H1 (cell line): ENCODE data around the gene SMTN. TPM values are rescaled to one million over a fixed set of nuclear protein-coding genes. Genes with fewer than 3 reads are reported as not detected.

Source experiments
- CTCF ChIA-PET: fragments of 300-600 bp; sonication (Branson Sonifier 250); formaldehyde crosslinking; loops from one replicate; lab custom pipeline; 2021; ENCODE audit not compliant: partially characterized antibody; lab: Charles Lee
- POLR2A ChIA-PET: fragments of 300-600 bp; sonication (Branson Sonifier 250); formaldehyde crosslinking; loops from one replicate; lab custom pipeline; 2021; ENCODE audit warnings: inconsistent platforms; ENCODE audit not compliant: partially characterized antibody; lab: Charles Lee
- DNase-seq, 2 experiments: peaks; one replicate each; pipeline versions ENCODE4 v3.0.0 to v3.0.0-alpha.2; 2010 to 2022; ENCODE audit warnings: low spot score in 2 of 2, low read depth in 1 of 2, mixed read lengths in 1 of 2
- FAIRE-seq: peaks from 2 replicates; lab custom pipeline; 2011; peaks lifted over from hg19 to GRCh38; lab: Jason Lieb, UNC
- H2AFZ ChIP-seq: 2 replicates; pipeline ENCODE4 v1.8.1; 2012; ENCODE audit warnings: low read length, inconsistent platforms
- H2AK5ac ChIP-seq: 2 replicates; pipeline ENCODE4 v1.6.1; 2013; ENCODE audit warnings: low read depth, low read length
- H2BK120ac ChIP-seq: replicated peaks from 2 replicates; pipeline ENCODE3; 2013; ENCODE audit warnings: low read depth, low read length, inconsistent platforms
- H2BK12ac ChIP-seq: 2 replicates; pipeline ENCODE4 v1.6.1; 2013; ENCODE audit warnings: low read depth, low read length
- H2BK15ac ChIP-seq: 2 replicates; pipeline ENCODE4 v1.6.1; 2013; ENCODE audit warnings: low read length
- H2BK20ac ChIP-seq: 2 replicates; pipeline ENCODE4 v1.6.1; 2013; ENCODE audit warnings: low read length
- H2BK5ac ChIP-seq: 2 replicates; pipeline ENCODE4 v1.6.1; 2013; ENCODE audit warnings: low read depth, low read length
- H3K14ac ChIP-seq: 2 replicates; pipeline ENCODE4 v1.6.1; 2013; ENCODE audit warnings: inconsistent platforms; ENCODE audit not compliant: insufficient read length
- H3K18ac ChIP-seq: 2 replicates; pipeline ENCODE4 v1.6.1; 2013; ENCODE audit warnings: low read length; ENCODE audit errors: extremely low read depth
- H3K23ac ChIP-seq: 2 replicates; pipeline ENCODE4 v1.6.1; 2013; ENCODE audit warnings: inconsistent platforms; ENCODE audit not compliant: insufficient read length
- H3K23me2 ChIP-seq: 2 replicates; pipeline ENCODE4 v1.6.1; 2013; ENCODE audit warnings: low read depth, low read length
- H3K27ac ChIP-seq: 2 replicates; pipeline ENCODE4 v1.6.1; 2011; ENCODE audit warnings: low read depth, low read length, inconsistent platforms
- H3K27me3 ChIP-seq, 4 experiments: replicated peaks in 1 of 4; 1 replicate in 1 of 4; 2 replicates in 3 of 4; pipeline versions ENCODE4 v1.6.1 to v1.8.1; 2011 to 2013; ENCODE audit warnings: low read length in 3 of 4, mild to moderate bottlenecking in 3 of 4, inconsistent platforms in 2 of 4, mixed read lengths in 2 of 4, moderate library complexity in 1 of 4; ENCODE audit not compliant: control insufficient read depth in 3 of 4, insufficient read depth in 3 of 4; ENCODE audit errors: extremely low read depth in 1 of 4
- H3K36me3 ChIP-seq, 4 experiments: 2 replicates each; pipeline versions ENCODE4 v1.6.1 to v1.8.1; 2011 to 2013; ENCODE audit warnings: mild to moderate bottlenecking in 4 of 4, low read length in 3 of 4, moderate library complexity in 2 of 4, control low read depth in 1 of 4, inconsistent platforms in 1 of 4; ENCODE audit not compliant: insufficient read depth in 4 of 4, control insufficient read depth in 2 of 4
- H3K4ac ChIP-seq: replicated peaks from 2 replicates; pipeline ENCODE3; 2013; ENCODE audit warnings: low read length, low read depth, mixed read lengths, inconsistent platforms; ENCODE audit not compliant: insufficient read length
- H3K4me1 ChIP-seq, 4 experiments: replicated peaks in 1 of 4; 1 replicate in 1 of 4; 2 replicates in 3 of 4; pipeline versions ENCODE4 v1.6.1 to v1.8.1; 2011 to 2013; ENCODE audit warnings: low read length in 3 of 4, inconsistent platforms in 2 of 4, mixed read lengths in 1 of 4; ENCODE audit not compliant: insufficient read depth in 4 of 4, control insufficient read depth in 3 of 4
- H3K4me2 ChIP-seq, 2 experiments: 2 replicates each; pipeline versions ENCODE4 v1.6.1 to v1.8.1; 2011 to 2013; ENCODE audit warnings: low read depth in 2 of 2, low read length in 2 of 2, control low read depth in 1 of 2, inconsistent platforms in 1 of 2, mild to moderate bottlenecking in 1 of 2; ENCODE audit not compliant: insufficient read depth in 1 of 2
- H3K4me3 ChIP-seq, 4 experiments: fragments of 200-600, 300-600 bp in 1 of 4; sonication (generic), shearing (Covaris generic), sonication (Bioruptor Twin) in 1 of 4; 2 replicates each; pipeline versions ENCODE4 v1.5.1 to v1.8.1; 2011 to 2016; ENCODE audit warnings: low read length in 4 of 4, low read depth in 3 of 4, control low read depth in 2 of 4, inconsistent platforms in 2 of 4, mild to moderate bottlenecking in 2 of 4, mixed read lengths in 1 of 4, moderate library complexity in 1 of 4; ENCODE audit not compliant: insufficient read depth in 2 of 4; ENCODE audit errors: extremely low read depth in 1 of 4
- H3K56ac ChIP-seq: replicated peaks from 2 replicates; pipeline ENCODE3; 2013; ENCODE audit warnings: low read depth, mild to moderate bottlenecking, mixed read lengths, low read length, inconsistent platforms; ENCODE audit not compliant: insufficient read length
- H3K79me1 ChIP-seq: 2 replicates; pipeline ENCODE4 v1.6.1; 2013; ENCODE audit warnings: low read depth, low read length, control low read depth
- H3K79me2 ChIP-seq, 2 experiments: 2 replicates each; pipeline versions ENCODE4 v1.6.1 to v1.8.1; 2012 to 2013; ENCODE audit warnings: low read length in 2 of 2, mild to moderate bottlenecking in 2 of 2, inconsistent platforms in 1 of 2; ENCODE audit not compliant: insufficient read depth in 2 of 2, control insufficient read depth in 1 of 2
- H3K9ac ChIP-seq, 4 experiments: replicated peaks in 1 of 4; 1 replicate in 1 of 4; 2 replicates in 3 of 4; pipeline versions ENCODE4 v1.6.1 to v1.8.1; 2011 to 2013; ENCODE audit warnings: low read depth in 3 of 4, low read length in 3 of 4, control low read depth in 2 of 4, mild to moderate bottlenecking in 2 of 4, moderate library complexity in 2 of 4, inconsistent platforms in 1 of 4; ENCODE audit errors: extremely low read depth in 1 of 4
- H3K9me3 ChIP-seq, 2 experiments: 2 replicates each; pipeline versions ENCODE4 v1.6.1 to v1.8.1; 2012 to 2013; ENCODE audit warnings: mild to moderate bottlenecking in 2 of 2, moderate library complexity in 2 of 2, control low read depth in 1 of 2, inconsistent platforms in 1 of 2, low read depth in 1 of 2, low read length in 1 of 2, mixed read lengths in 1 of 2; ENCODE audit not compliant: insufficient read depth in 2 of 2
- H4K20me1 ChIP-seq, 2 experiments: replicated peaks in 1 of 2; 2 replicates each; pipeline versions ENCODE3 to v1.8.1; 2011 to 2013; ENCODE audit warnings: inconsistent platforms in 2 of 2, low read length in 2 of 2, mild to moderate bottlenecking in 1 of 2; ENCODE audit not compliant: insufficient read depth in 2 of 2, control insufficient read depth in 1 of 2
- H4K5ac ChIP-seq: 2 replicates; pipeline ENCODE4 v1.6.1; 2013; ENCODE audit warnings: low read length, low read depth, mixed read lengths, inconsistent platforms; ENCODE audit not compliant: insufficient read length
- H4K8ac ChIP-seq: 2 replicates; pipeline ENCODE4 v1.8.0; 2013; ENCODE audit warnings: mild to moderate bottlenecking, moderate library complexity, low read length, inconsistent platforms; ENCODE audit not compliant: insufficient read depth; ENCODE audit errors: extremely low read depth
- H4K91ac ChIP-seq: replicated peaks from 2 replicates; pipeline ENCODE3; 2013; ENCODE audit warnings: low read length, mixed read lengths, inconsistent platforms; ENCODE audit not compliant: insufficient read length
- CTCF ChIP-seq, 3 experiments: IDR thresholded peaks; 1 replicate in 2 of 3; 2 replicates in 1 of 3; pipeline versions ENCODE4 v1.5.1 to v1.6.1; 2011; ENCODE audit warnings: low read length in 3 of 3, mild to moderate bottlenecking in 3 of 3, inconsistent platforms in 2 of 3, low read depth in 1 of 3, moderate library complexity in 1 of 3; ENCODE audit not compliant: insufficient read depth in 1 of 3; ENCODE audit errors: control extremely low read depth in 1 of 3
- RAD21 ChIP-seq, 2 experiments: IDR thresholded peaks in 1 of 2; conservative IDR thresholded peaks in 1 of 2; 2 replicates each; pipeline ENCODE4 v1.6.1; 2011; ENCODE audit warnings: low read depth in 2 of 2, low read length in 2 of 2, improper control_type of control experiment in 1 of 2, inconsistent platforms in 1 of 2, mild to moderate bottlenecking in 1 of 2, moderate library complexity in 1 of 2
- SRF ChIP-seq: IDR thresholded peaks from 2 replicates; pipeline ENCODE4 v1.6.1; 2011; ENCODE audit warnings: mild to moderate bottlenecking, low read depth, low read length, moderate library complexity
- WGBS, 2 experiments: shearing (Covaris generic) in 1 of 2; methylation state at CpG; one replicate each; pipeline versions ENCODE4 v1.1.6 to v1.1.7; 2013 to 2015; ENCODE audit warnings: low lambda C conversion rate in 2 of 2, mixed read lengths in 2 of 2, inconsistent platforms in 1 of 2, low coverage in 1 of 2, missing lambda C conversion rate in 1 of 2; ENCODE audit not compliant: insufficient replicate concordance in 2 of 2, insufficient coverage in 1 of 2, insufficient read length in 1 of 2; ENCODE audit errors: extremely low coverage in 1 of 2, missing lambda C conversion rate in 1 of 2; 5-methylcytosine and 5-hydroxymethylcytosine counted together
- polyA plus RNA-seq, 7 experiments: library from polyadenylated mRNA; depleted of rRNA in 3 of 7; stranded (reverse) in 5 of 7; unstranded in 2 of 7; fragments of >200 nt in 5 of 7; fragments of 200-250 nt in 2 of 7; gene quantifications; 1 replicate in 5 of 7; 2 replicates in 1 of 7; 4 replicates in 1 of 7; pipeline versions ENCODE4 v1.2.1 to v1.2.3, GENCODE V29; 2011 to 2013; ENCODE audit warnings: missing spikeins in 2 of 7, mixed read lengths in 2 of 7
- total RNA-seq: library from RNA; stranded (reverse); fragmentation: NEBNext Ultra II Directional; extraction: Animal tissue kit (Norgen Biotek cat#: 25700); gene quantifications from 2 replicates; pipeline ENCODE4 v1.2.1, GENCODE V29; 2021

SMTN gene
- total and polyA plus RNA-seq, 2 of the 8 experiments (the other 6 are each of a cell fraction or from before 2014, with no cell fraction given), result 12.3 to 20.8 TPM

GRCh38 chr22:31096657-31097279 lies 15.7 kb downstream of the SMTN start:
- no peaks in the 10 kb centered on the region for H3K36me3 ChIP-seq
- H3K9ac ChIP-seq, result no peak overlapping the region

More at GRCh38 chr22:31096657-31097279, 15.7 kb downstream of the SMTN start:
- Histone ChIP-seq H3K79me1 (no peaks in the 10 kb centered on the region), H3K56ac (no peak overlapping the region), H2BK5ac (peak overlapping the region; percentile 49; the same call in 1 of the 2 replicates), H4K5ac (no peak overlapping the region), H2AK5ac (no peak overlapping the region), H2BK120ac (no peak overlapping the region), H2AFZ (no peak overlapping the region), H3K4me2 (no peak overlapping the region; a peak in 1 of 4 replicates), H3K79me2 (no peaks in the 10 kb centered on the region), H3K27me3 (no peaks in the 10 kb centered on the region), H3K4me3 (no peak overlapping the region), H3K27ac (no peak overlapping the region), H2BK12ac (no peak overlapping the region), H3K4ac (no peak overlapping the region), H3K9me3 (no peaks in the 10 kb centered on the region), H4K91ac (no peak overlapping the region), H3K23me2 (peaks cover 4% of the 10 kb centered on the region; the same call in 1 of the 2 replicates), H3K4me1 (peaks cover 5 to 16% (median 12%) of the 10 kb centered on the region in 4 experiments), H2BK20ac (no peak overlapping the region), H3K23ac (no peak overlapping the region), H4K20me1 (no peaks in the 10 kb centered on the region), H4K8ac (no peak overlapping the region), H3K14ac (no peak overlapping the region), H2BK15ac (no peak overlapping the region; the same call in 1 of the 2 replicates), H3K18ac (no peak overlapping the region)
- FAIRE-seq, result no peak
- TF ChIP-seq RAD21 (IDR thresholded peaks at IDR 0.05 in 1 of 2, conservative IDR thresholded peaks at IDR 0.05 in 1 of 2; ENCODE audit: low read depth in 2 of 2, low read length in 2 of 2), result peak; percentile 34 to 50; a peak in 3 of 4 replicates
- TF ChIP-seq SRF, result no peak
- TF ChIP-seq CTCF (IDR thresholded peaks at IDR 0.05; ENCODE audit: control extremely low read depth in 1 of 3, insufficient read depth in 1 of 3, low read depth in 1 of 3, low read length in 3 of 3), result peak; percentile 32 to 46 (median 36)
- POLR2A ChIA-PET, result interaction anchor here (0.7 to 5.1 kb wide), 8 partner anchors 8 to 128 kb away, joined by 3 to 57 read pairs (median 4); partner anchors contain the start of genes MORC2, PLA2G3, SMTN and TUG1
- 84% methylated on average over 24 of the region's 27 CpGs; no CpG with 5 or more reads in 1 of the 2 experiments for WGBS, 2 experiments
- DNase-seq, result peak in 1 of 2 experiments; percentile 56
- CTCF ChIA-PET, result interaction anchor here (0.6 to 16.8 kb wide), 15 partner anchors 9 to 169 kb away, joined by 3 to 207 read pairs (median 5); partner anchors contain the start of genes SELENOM and SMTN
